ENCODE results near the gene SLC16A5. TPM values are rescaled to one million over a fixed set of nuclear protein-coding genes. Genes with fewer than 3 reads are reported as not detected.

The SLC16A5 gene
- total RNA-seq, 1 experiment from 2014 or later, result 1.2 TPM

GRCh38 chr17:75065562-75066151 is 22.1 kb upstream of the SLC16A5 start:
- H4K20me1 ChIP-seq (ENCODE audit: low read length), result no peaks in the 10 kb centered on the region
- no peak overlapping the region for H3K9ac ChIP-seq (ENCODE audit: low read length)
- no peak overlapping the region for H3K4me3 ChIP-seq (ENCODE audit: low read length)
- POLR2A ChIA-PET (ENCODE audit: unreplicated experiment), result interaction anchor here (0.7 kb wide), 1 partner anchor 13 kb away, joined by 3 read pairs; no protein-coding TSS in a partner anchor
- no peak overlapping the region for H3K27ac ChIP-seq (ENCODE audit: low read length)
- intact Hi-C loops (cut with micrococcal nuclease), result no loop called here
- no peaks in the 10 kb centered on the region for H3K9me3 ChIP-seq (ENCODE audit: low read length)
- H3K4me2 ChIP-seq (ENCODE audit: low read length), result no peak overlapping the region
- CTCF ChIA-PET, result no interaction called here
- H3K36me3 ChIP-seq (ENCODE audit: low read depth, low read length), result peaks cover 34% of the 10 kb centered on the region; the same call in 1 of the 2 replicates
- H3F3A ChIP-seq (ENCODE audit: low read length, unreplicated experiment), result no peaks in the 10 kb centered on the region
- H3K27me3 ChIP-seq (ENCODE audit: low read length), result no peaks in the 10 kb centered on the region
- TF ChIP-seq EZH2phosphoT487 (IDR thresholded peaks at IDR 0.05; ENCODE audit: borderline replicate concordance, low read length) (no peak), CTCF (conservative IDR thresholded peaks at IDR 0.05; ENCODE audit: low read depth, low read length) (no peak), EZH2 (IDR thresholded peaks at IDR 0.05; ENCODE audit: low read length, unreplicated experiment) (no peak)
- no peak overlapping the region for H2AFZ ChIP-seq (ENCODE audit: low read length)
- no TSS peak for BruUV-seq (replicated peaks)
- ATAC-seq, result no peak
- no peak for DNase-seq
- H3K79me2 ChIP-seq (ENCODE audit: low read length), result no peaks in the 10 kb centered on the region
- no peaks in the 10 kb centered on the region for H3K4me1 ChIP-seq (ENCODE audit: insufficient read depth, low read length)
- H3K9me2 ChIP-seq (replicated peaks; ENCODE audit: low read length), result no peaks in the 10 kb centered on the region

- CTCF ChIA-PET, result interaction anchor here (3.0 kb wide), 1 partner anchor 38 kb away, joined by 23 read pairs; no protein-coding TSS in a partner anchor
- no peak overlapping the region for H3K4me2 ChIP-seq (ENCODE audit: low read length)
- H3K27ac ChIP-seq (ENCODE audit: low read length), result no peak overlapping the region
- H4K20me1 ChIP-seq (ENCODE audit: low read length), result no peaks in the 10 kb centered on the region
- POLR2A ChIA-PET (ENCODE audit: unreplicated experiment), result interaction anchor here (1.0 kb wide), 1 partner anchor 19 kb away, joined by 30 read pairs; no protein-coding TSS in a partner anchor
- no peaks in the 10 kb centered on the region for H3K9me2 ChIP-seq (replicated peaks; ENCODE audit: low read length)
- H3K27me3 ChIP-seq (ENCODE audit: low read length), result no peaks in the 10 kb centered on the region
- DNase-seq (no peak), ATAC-seq (no peak)
- H2AFZ ChIP-seq (ENCODE audit: low read length), result no peak overlapping the region
- H3K9me3 ChIP-seq (ENCODE audit: low read length), result no peaks in the 10 kb centered on the region
- intact Hi-C loops (cut with micrococcal nuclease), result no loop called here
- H3K4me3 ChIP-seq (ENCODE audit: low read length), result no peak overlapping the region
- H3K4me1 ChIP-seq (ENCODE audit: insufficient read depth, low read length), result no peaks in the 10 kb centered on the region
- peaks cover 18% of the 10 kb centered on the region; the same call in 1 of the 2 replicates for H3K36me3 ChIP-seq (ENCODE audit: low read depth, low read length)
- no peaks in the 10 kb centered on the region for H3F3A ChIP-seq (ENCODE audit: low read length, unreplicated experiment)
- TF ChIP-seq EZH2phosphoT487 (IDR thresholded peaks at IDR 0.05; ENCODE audit: borderline replicate concordance, low read length), result no peak
- no peak for TF ChIP-seq EZH2 (IDR thresholded peaks at IDR 0.05; ENCODE audit: low read length, unreplicated experiment)
- TF ChIP-seq CTCF (conservative IDR thresholded peaks at IDR 0.05; ENCODE audit: low read depth, low read length), result no peak
- BruUV-seq (replicated peaks), result no TSS peak
- no peaks in the 10 kb centered on the region for H3K79me2 ChIP-seq (ENCODE audit: low read length)
- H3K9ac ChIP-seq (ENCODE audit: low read length), result no peak overlapping the region
These were observed 19.9 kb upstream of the SLC16A5 start for GRCh38 chr17:75067856-75068255.

- POLR2A ChIA-PET (ENCODE audit: unreplicated experiment), result interaction anchor here (1.0 kb wide), 1 partner anchor 20 kb away, joined by 30 read pairs; no protein-coding TSS in a partner anchor
- H3K27ac ChIP-seq (ENCODE audit: low read length), result no peak overlapping the region
- TF ChIP-seq EZH2phosphoT487 (IDR thresholded peaks at IDR 0.05; ENCODE audit: borderline replicate concordance, low read length) (no peak), CTCF (conservative IDR thresholded peaks at IDR 0.05; ENCODE audit: low read depth, low read length) (no peak), EZH2 (IDR thresholded peaks at IDR 0.05; ENCODE audit: low read length, unreplicated experiment) (no peak)
- no peak overlapping the region for H3K4me3 ChIP-seq (ENCODE audit: low read length)
- BruUV-seq (replicated peaks), result no TSS peak
- H3K36me3 ChIP-seq (ENCODE audit: low read depth, low read length), result peaks cover 10% of the 10 kb centered on the region; the same call in 1 of the 2 replicates
- H4K20me1 ChIP-seq (ENCODE audit: low read length), result no peaks in the 10 kb centered on the region
- no peak overlapping the region for H2AFZ ChIP-seq (ENCODE audit: low read length)
- CTCF ChIA-PET, result interaction anchor here (0.7 to 3.0 kb wide), 5 partner anchors 35 to 136 kb away, joined by 5 to 23 read pairs (median 8); partner anchors contain the start of gene ARMC7
- no peak overlapping the region for H3K4me2 ChIP-seq (ENCODE audit: low read length)
- no peak overlapping the region for H3K9ac ChIP-seq (ENCODE audit: low read length)
- no peak for DNase-seq
- no peaks in the 10 kb centered on the region for H3K27me3 ChIP-seq (ENCODE audit: low read length)
- no peaks in the 10 kb centered on the region for H3K9me3 ChIP-seq (ENCODE audit: low read length)
- H3F3A ChIP-seq (ENCODE audit: low read length, unreplicated experiment), result no peaks in the 10 kb centered on the region
- H3K79me2 ChIP-seq (ENCODE audit: low read length), result no peaks in the 10 kb centered on the region
- intact Hi-C loops (cut with micrococcal nuclease), result no loop called here
- ATAC-seq, result no peak
- H3K9me2 ChIP-seq (replicated peaks; ENCODE audit: low read length), result no peaks in the 10 kb centered on the region
- no peaks in the 10 kb centered on the region for H3K4me1 ChIP-seq (ENCODE audit: insufficient read depth, low read length)
These were observed 19.0 kb upstream of the SLC16A5 start for GRCh38 chr17:75068750-75069149.
